Tibial nerve (tissue), 4 donors: ENCODE measurements around the gene ZBTB7C. TPM values are rescaled to one million over a fixed set of nuclear protein-coding genes. Genes with fewer than 3 reads are reported as not detected.

Experiments used
- DNase-seq, 2 donors: peaks; one replicate each; pipeline ENCODE4 v3.0.0-alpha.2; 2019; ENCODE audit warnings: low spot score in 2 of 2
- H3K27ac ChIP-seq, 4 donors: fragments of 200-600 bp; sonication (generic) in 3 of 4; one replicate each; pipeline ENCODE4 v1.5.1; 2017 to 2019; ENCODE audit warnings: mild to moderate bottlenecking in 1 of 4
- H3K27me3 ChIP-seq, 2 donors: fragments of 200-600 bp; sonication (generic) in 1 of 2; one replicate each; pipeline versions ENCODE4 v1.5.1 to v1.6.0; 2017 to 2019
- H3K36me3 ChIP-seq, 3 donors: fragments of 200-600 bp; sonication (generic); one replicate each; pipeline ENCODE4 v1.5.1; 2018 to 2019
- H3K4me1 ChIP-seq, 4 donors: fragments of 200-600 bp; sonication (generic) in 3 of 4; one replicate each; pipeline ENCODE4 v1.5.1; 2017 to 2019
- H3K4me3 ChIP-seq, 4 donors: fragments of 200-600 bp; sonication (generic) in 3 of 4; one replicate each; pipeline ENCODE4 v1.5.1; 2017 to 2019; ENCODE audit warnings: mild to moderate bottlenecking in 1 of 4, moderate library complexity in 1 of 4
- H3K9me3 ChIP-seq, 4 donors: fragments of 200-600 bp; sonication (generic) in 3 of 4; one replicate each; pipeline ENCODE4 v1.5.1; 2017 to 2019
- CTCF ChIP-seq, 5 experiments: fragments of 200-600 bp in 3 of 5; fragments of 450-650 bp in 2 of 5; sonication (generic) in 3 of 5; IDR thresholded peaks; one replicate each; pipeline ENCODE4 v1.5.1; 2016 to 2019; ENCODE audit warnings: antibody characterized with exemption in 5 of 5, mild to moderate bottlenecking in 3 of 5, moderate library complexity in 2 of 5
- EP300 ChIP-seq, 2 donors: sonication (generic); formaldehyde crosslinking; IDR thresholded peaks; one replicate each; pipeline ENCODE4 v1.6.1; 2017; ENCODE audit warnings: antibody characterized with exemption in 2 of 2, mild to moderate bottlenecking in 1 of 2
- POLR2A ChIP-seq, 2 donors: fragments of 450-650 bp; IDR thresholded peaks; one replicate each; pipeline ENCODE4 v1.6.1; 2017; ENCODE audit warnings: antibody characterized with exemption in 2 of 2, mild to moderate bottlenecking in 2 of 2, moderate library complexity in 2 of 2
- whole genome bisulfite sequencing, 2 donors: methylation state at CpG; one replicate each; pipeline ENCODE4 v1.1.5; 2018; 5-methylcytosine and 5-hydroxymethylcytosine counted together
- total RNA-seq, 4 donors: library from RNA; depleted of rRNA; stranded (reverse); fragments of >200 nt; gene quantifications; one replicate each; pipeline ENCODE4 v1.1.0, GENCODE V29; 2016

Gene ZBTB7C
- total RNA-seq, 4 donors from 2014 or later: 24.6 to 95.0 (median 75.3) TPM

DNA sequence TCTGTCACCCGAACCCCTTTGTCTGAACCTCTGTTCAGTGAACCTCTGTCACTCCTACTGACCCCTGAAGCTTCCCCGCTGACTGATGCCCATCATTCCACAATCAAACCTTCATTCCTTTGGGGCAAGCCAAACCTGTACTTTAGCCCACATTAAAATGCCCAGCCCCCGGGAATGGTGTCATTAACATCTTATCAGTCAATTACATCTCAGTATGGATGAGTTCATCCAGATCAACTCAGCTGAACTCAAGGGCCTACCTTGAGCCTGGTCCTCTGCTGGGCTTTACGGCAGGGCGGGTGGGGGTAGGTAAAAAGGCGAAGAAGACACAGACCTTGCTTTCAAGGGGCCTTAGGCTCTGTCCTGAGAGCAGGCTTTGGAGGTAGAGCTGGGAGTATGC, 324.3 kb downstream of the ZBTB7C start:
- TF ChIP-seq CTCF (IDR thresholded peaks at IDR 0.05) (no peak), EP300 (IDR thresholded peaks at IDR 0.05) (no peak), POLR2A (IDR thresholded peaks at IDR 0.05) (no peak)
- H3K27me3 ChIP-seq: no peaks in the 10 kb centered on the region
- H3K4me1 ChIP-seq: no peaks in the 10 kb centered on the region
- DNase-seq: no peak
- no peaks in the 10 kb centered on the region for H3K9me3 ChIP-seq
- H3K36me3 ChIP-seq: no peaks in the 10 kb centered on the region
- WGBS, 2 donors: 94 to 96% methylated on average over 6 of the region's 6 CpGs
- H3K4me3 ChIP-seq: no peak overlapping the region
- peak overlapping the region in 1 of 4 donors; percentile 62 for H3K27ac ChIP-seq

- Histone ChIP-seq H3K27me3 (no peaks in the 10 kb centered on the region), H3K27ac (peak overlapping the region in 1 of 4 donors; percentile 62), H3K9me3 (no peaks in the 10 kb centered on the region), H3K4me3 (no peak overlapping the region), H3K4me1 (no peaks in the 10 kb centered on the region), H3K36me3 (no peaks in the 10 kb centered on the region)
- TF ChIP-seq CTCF (IDR thresholded peaks at IDR 0.05) (no peak), EP300 (IDR thresholded peaks at IDR 0.05) (no peak), POLR2A (IDR thresholded peaks at IDR 0.05) (no peak)
- 77 to 78% methylated on average over 13 of the region's 13 CpGs for WGBS, 2 donors
- no peak for DNase-seq
These were observed 325.0 kb downstream of the ZBTB7C start for GRCh38 chr18:48084041-48084757.

GRCh38 chr18:48080546-48080945, 328.6 kb downstream of the ZBTB7C start:
- H3K9me3 ChIP-seq: no peaks in the 10 kb centered on the region
- H3K27ac ChIP-seq: no peak overlapping the region
- TF ChIP-seq CTCF (IDR thresholded peaks at IDR 0.05) (no peak), POLR2A (IDR thresholded peaks at IDR 0.05) (no peak)
- H3K36me3 ChIP-seq: no peaks in the 10 kb centered on the region
- peaks cover 0 to 13% (median 0%) of the 10 kb centered on the region in 4 donors for H3K4me1 ChIP-seq
- 50 to 54% methylated on average over 4 of the region's 4 CpGs for WGBS, 2 donors
- no peak for DNase-seq
- H3K27me3 ChIP-seq: no peaks in the 10 kb centered on the region
- H3K4me3 ChIP-seq: no peak overlapping the region

DNA sequence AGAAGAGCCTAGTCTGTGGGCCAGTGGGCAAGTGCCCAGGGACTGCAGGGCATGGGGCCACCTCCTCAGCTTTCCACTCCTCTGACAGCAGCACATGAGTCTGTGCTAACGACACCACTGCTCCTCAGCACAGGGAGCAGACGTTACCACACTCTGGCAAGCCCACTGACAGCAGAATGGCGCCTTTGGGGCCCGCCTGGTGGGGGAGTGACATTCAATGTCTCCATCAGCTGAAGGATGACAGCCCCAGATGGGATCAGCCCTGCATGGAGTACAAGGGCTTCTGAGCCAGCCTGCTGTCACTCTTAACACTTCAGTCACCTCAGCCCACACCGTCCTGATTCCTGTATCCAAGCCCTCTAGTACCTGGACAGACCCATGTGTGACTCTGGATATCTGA, 329.3 kb downstream of the ZBTB7C start:
- peaks cover 0 to 16% (median 0%) of the 10 kb centered on the region in 4 donors for H3K4me1 ChIP-seq
- no peak overlapping the region for H3K4me3 ChIP-seq
- no peaks in the 10 kb centered on the region for H3K9me3 ChIP-seq
- no peak for DNase-seq
- H3K27me3 ChIP-seq: no peaks in the 10 kb centered on the region
- no peak overlapping the region for H3K27ac ChIP-seq
- 77 to 90% methylated on average over 5 of the region's 5 CpGs for WGBS, 2 donors
- no peaks in the 10 kb centered on the region for H3K36me3 ChIP-seq
- no peak for TF ChIP-seq EP300 (IDR thresholded peaks at IDR 0.05)
- no peak for TF ChIP-seq POLR2A (IDR thresholded peaks at IDR 0.05)
- TF ChIP-seq CTCF (IDR thresholded peaks at IDR 0.05): no peak

- H3K27me3 ChIP-seq: no peaks in the 10 kb centered on the region
- WGBS, 2 donors: 96% methylated on average over 4 of the region's 4 CpGs
- H3K4me3 ChIP-seq: no peak overlapping the region
- no peak overlapping the region for H3K27ac ChIP-seq
- no peaks in the 10 kb centered on the region for H3K36me3 ChIP-seq
- H3K4me1 ChIP-seq: peaks cover 0 to 28% (median 0%) of the 10 kb centered on the region in 4 donors
- no peaks in the 10 kb centered on the region for H3K9me3 ChIP-seq
- no peak for DNase-seq
- TF ChIP-seq EP300 (IDR thresholded peaks at IDR 0.05) (no peak), POLR2A (IDR thresholded peaks at IDR 0.05) (no peak), CTCF (IDR thresholded peaks at IDR 0.05) (no peak)
These were observed 330.7 kb downstream of the ZBTB7C start for GRCh38 chr18:48078448-48078847.
